GM18519 (cell line): ENCODE data around the gene PIEZO1.

ENCODE experiments used
- ATAC-seq: cut with Tn5 transposase; IDR thresholded peaks from one replicate; pipeline ENCODE4 v1.9.1; 2021; ENCODE audit warnings: mild to moderate bottlenecking, moderate library complexity; ENCODE audit not compliant: unreplicated experiment, low FRiP score

The PIEZO1 gene

GRCh38 chr16:88694221-88695087 is 90.6 kb downstream of the PIEZO1 start:
- no peak for ATAC-seq

- no peak for ATAC-seq
Measured at GRCh38 chr16:88693420-88694177, 91.4 kb downstream of the PIEZO1 start.

- ATAC-seq = no peak
Measured at GRCh38 chr16:88692861-88693260, 92.2 kb downstream of the PIEZO1 start.

- ATAC-seq = no peak
Measured at GRCh38 chr16:88691924-88692560, 93.0 kb downstream of the PIEZO1 start.

GRCh38 chr16:88691129-88691813 is 93.7 kb downstream of the PIEZO1 start:
- no peak for ATAC-seq

GRCh38 chr16:88690341-88691128 is 94.5 kb downstream of the PIEZO1 start:
- no peak for ATAC-seq

GRCh38 chr16:88688013-88688778 is 96.8 kb downstream of the PIEZO1 start:
- ATAC-seq = no peak

GRCh38 chr16:88687676-88688012 is 97.4 kb downstream of the PIEZO1 start:
- no peak for ATAC-seq

- no peak for ATAC-seq
Measured at GRCh38 chr16:88687254-88687576, 97.8 kb downstream of the PIEZO1 start.

- no peak for ATAC-seq
Measured at GRCh38 chr16:88686439-88687253, 98.4 kb downstream of the PIEZO1 start, which contains the start of gene SNAI3. Gene SNAI3, minus strand, starts transcription at chr16:88686507. Its CDS starts 101 bp downstream, at chr16:88686406.

- ATAC-seq = no peak
Measured at GRCh38 chr16:88686062-88686438, 99.0 kb downstream of the PIEZO1 start.

GRCh38 chr16:88685156-88686061 is 99.6 kb downstream of the PIEZO1 start:
- ATAC-seq = no peak

GRCh38 chr16:88684569-88685155 is 100.4 kb downstream of the PIEZO1 start:
- no peak for ATAC-seq

- no peak for ATAC-seq
Measured at GRCh38 chr16:88681709-88682451, 103.1 kb downstream of the PIEZO1 start.

GRCh38 chr16:88681084-88681680 is 103.8 kb downstream of the PIEZO1 start:
- ATAC-seq = no peak

GRCh38 chr16:88680554-88681083 is 104.4 kb downstream of the PIEZO1 start:
- ATAC-seq = no peak
